Measurements from ENCODE around the gene SLC17A2. TPM values are rescaled to one million over a fixed set of nuclear protein-coding genes. Genes with fewer than 3 reads are reported as not detected.

Gene SLC17A2, protein sequence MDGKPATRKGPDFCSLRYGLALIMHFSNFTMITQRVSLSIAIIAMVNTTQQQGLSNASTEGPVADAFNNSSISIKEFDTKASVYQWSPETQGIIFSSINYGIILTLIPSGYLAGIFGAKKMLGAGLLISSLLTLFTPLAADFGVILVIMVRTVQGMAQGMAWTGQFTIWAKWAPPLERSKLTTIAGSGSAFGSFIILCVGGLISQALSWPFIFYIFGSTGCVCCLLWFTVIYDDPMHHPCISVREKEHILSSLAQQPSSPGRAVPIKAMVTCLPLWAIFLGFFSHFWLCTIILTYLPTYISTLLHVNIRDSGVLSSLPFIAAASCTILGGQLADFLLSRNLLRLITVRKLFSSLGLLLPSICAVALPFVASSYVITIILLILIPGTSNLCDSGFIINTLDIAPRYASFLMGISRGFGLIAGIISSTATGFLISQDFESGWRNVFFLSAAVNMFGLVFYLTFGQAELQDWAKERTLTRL
- total RNA-seq: not detected in 2 replicates

DNA sequence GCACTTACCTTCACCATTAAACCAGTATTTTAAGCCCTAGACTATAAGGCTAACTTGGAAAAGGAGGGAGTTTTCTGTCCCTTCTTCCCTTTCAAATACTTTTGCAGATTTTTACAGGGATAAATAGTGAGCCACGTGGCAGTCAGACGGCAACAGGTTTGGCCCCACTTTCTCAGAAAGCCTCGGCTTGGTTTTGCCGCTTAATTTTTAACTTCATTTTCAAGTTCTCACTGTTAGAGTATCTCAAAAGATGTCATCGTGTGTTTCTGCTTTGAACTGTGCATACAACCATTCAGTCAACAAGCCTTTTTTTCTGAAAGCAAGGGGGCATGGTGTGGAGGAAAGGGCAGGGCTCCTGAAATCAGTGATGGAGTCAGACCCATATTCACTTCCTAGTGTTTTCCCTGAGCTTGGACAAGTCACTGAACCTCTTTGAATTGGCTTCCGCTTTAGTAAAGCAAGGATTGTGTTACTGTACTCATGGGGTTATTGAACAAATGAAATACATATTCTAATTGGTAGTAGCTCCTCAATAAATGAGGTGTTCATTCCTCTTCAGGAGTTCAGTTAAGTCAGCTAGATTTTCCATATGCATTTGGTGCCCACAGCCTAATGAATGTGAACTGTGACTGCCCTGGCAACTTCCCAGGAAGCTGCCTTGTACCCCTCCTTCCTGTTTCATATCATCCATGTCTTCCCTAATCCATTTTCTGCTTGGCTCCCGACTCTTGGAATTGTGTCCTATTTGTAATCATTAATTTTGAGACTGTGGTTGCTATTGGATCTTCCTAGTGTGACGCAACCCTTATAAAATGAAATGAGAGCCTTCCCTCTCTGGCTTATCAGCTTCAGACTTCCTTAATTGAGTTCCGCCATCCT is at the start of gene SLC17A2:
Gene SLC17A2 (minus strand): TSS at position 160 of the 879 bp plus-strand sequence. CDS start 4,895 bp downstream, outside the sequence.

DNA sequence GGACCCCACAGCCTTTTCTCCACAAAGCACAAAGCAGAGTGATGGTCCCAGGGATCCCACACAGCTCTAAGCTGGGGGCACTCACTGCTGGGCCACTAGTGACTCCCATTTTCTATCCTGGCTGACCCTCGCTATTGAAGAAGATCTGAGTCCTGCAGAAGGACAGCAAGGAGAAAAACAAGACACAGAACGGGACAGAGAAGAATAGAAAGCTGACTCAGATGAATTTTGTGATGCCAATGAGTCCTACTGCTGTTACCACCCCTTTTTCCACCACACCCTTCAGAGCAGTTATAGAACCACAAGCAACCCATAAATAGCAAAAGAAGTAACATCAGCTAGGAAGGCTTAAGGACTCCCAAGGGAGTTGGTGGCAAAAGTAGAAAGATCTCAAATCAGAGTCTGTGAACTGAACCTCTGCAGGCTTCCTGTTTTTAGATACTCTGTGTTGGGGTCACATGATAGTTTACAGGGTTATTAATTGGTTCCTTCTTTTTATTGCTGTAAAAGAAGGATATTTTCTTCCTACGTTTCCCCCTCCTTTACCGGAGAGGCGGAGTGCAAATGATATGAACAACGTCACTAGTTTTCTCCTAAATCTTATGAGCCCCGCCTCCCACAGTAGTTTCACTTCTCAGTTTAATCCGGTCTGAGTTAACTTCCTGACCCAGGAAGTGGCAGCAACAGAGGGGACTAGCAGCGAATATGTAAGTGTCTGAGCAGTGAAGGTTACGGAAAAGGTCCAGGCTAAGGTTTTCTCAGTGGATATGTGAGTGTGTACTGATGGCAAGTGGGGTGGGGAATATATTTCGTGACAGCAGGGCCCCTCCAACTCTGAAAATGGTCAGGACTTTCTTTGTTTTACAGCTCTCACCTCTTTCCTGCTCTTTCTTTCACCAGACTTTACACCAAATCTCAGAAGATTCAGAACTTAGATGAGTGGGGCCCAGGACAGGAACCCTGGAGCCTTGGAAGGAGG is 31.9 kb upstream of the SLC17A2 start, which contains the start of gene TRIM38:
Gene TRIM38 (plus strand): TSS at position 654 of the 979 bp plus-strand sequence. CDS start 3,721 bp downstream, outside the sequence.

DNA sequence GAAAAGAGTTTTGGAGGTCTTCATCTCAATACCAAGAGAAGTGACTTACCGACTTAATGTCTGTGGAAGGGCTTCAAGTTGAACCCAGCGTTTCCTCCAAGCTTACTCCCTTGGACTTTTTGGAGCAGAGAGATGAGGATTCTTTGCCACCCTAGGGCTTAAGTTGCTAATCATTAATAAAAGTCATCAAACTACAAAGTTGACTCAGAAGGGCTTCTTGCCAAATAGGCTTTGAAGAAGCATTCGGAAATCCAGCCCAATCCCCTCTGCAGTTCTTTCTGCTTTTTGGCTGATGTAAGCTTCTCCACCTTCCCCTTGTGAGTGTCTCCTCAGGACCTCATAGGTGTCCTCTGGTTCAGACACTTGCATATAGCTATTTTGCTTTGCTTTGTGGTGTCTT is 56.4 kb downstream of the SLC17A2 start, which contains the start of gene SLC17A3:
Gene SLC17A3 (minus strand): TSS at position 126 of the 400 bp plus-strand sequence. CDS start 5,856 bp downstream, outside the sequence.

Other genes with a start within 250 kb of the SLC17A2 start
- not detected in 2 replicates for gene SLC17A4, start 175.9 kb downstream of the SLC17A2 start, total RNA-seq
- not detected in 2 replicates for gene SLC17A1, start 98.6 kb downstream of the SLC17A2 start, total RNA-seq
- gene SLC17A3, start 56.4 kb downstream of the SLC17A2 start, total RNA-seq: not detected in 2 replicates
- gene TRIM38, start 32.1 kb upstream of the SLC17A2 start, total RNA-seq: 10.0 and 14.7 TPM in 2 replicates
- 8.8 and 11.1 TPM in 2 replicates for gene HFE, start 156.7 kb upstream of the SLC17A2 start, total RNA-seq